Liver (tissue), 3 donors: ENCODE results near the gene CIAO3.

Experiments used
- ATF3 ChIP-seq: IDR thresholded peaks from 2 replicates; pipeline ENCODE4 v1.6.1; 2016; ENCODE audit warnings: antibody characterized with exemption
- CTCF ChIP-seq: fragments of 150-350 bp; IDR thresholded peaks from 2 replicates; pipeline ENCODE4 v1.5.1; 2017; ENCODE audit warnings: improper control_type of control experiment, low read depth, low read length; ENCODE audit not compliant: missing input control
- GABPA ChIP-seq, 2 donors: IDR thresholded peaks in 1 of 2; conservative IDR thresholded peaks in 1 of 2; 2 replicates each; pipeline ENCODE4 v1.6.1; 2016; ENCODE audit warnings: antibody characterized with exemption in 2 of 2, mild to moderate bottlenecking in 1 of 2, moderate library complexity in 1 of 2
- JUND ChIP-seq, 2 donors: IDR thresholded peaks; 2 replicates each; pipeline ENCODE4 v1.6.1; 2016; ENCODE audit warnings: antibody characterized with exemption in 2 of 2
- REST ChIP-seq: IDR thresholded peaks from 2 replicates; pipeline ENCODE4 v1.6.1; 2016; ENCODE audit warnings: antibody characterized with exemption, mild to moderate bottlenecking
- SP1 ChIP-seq: IDR thresholded peaks from 2 replicates; pipeline ENCODE4 v1.6.1; 2018; ENCODE audit warnings: antibody characterized with exemption, mild to moderate bottlenecking
- donor health status: healthy.
- donor health status: healthy.

- TF ChIP-seq JUND (IDR thresholded peaks at IDR 0.05): no peak
- TF ChIP-seq CTCF: no peak
- TF ChIP-seq GABPA (IDR thresholded peaks at IDR 0.05 in 1 of 2, conservative IDR thresholded peaks at IDR 0.05 in 1 of 2): no peak
- no peak for TF ChIP-seq REST
- no peak for TF ChIP-seq ATF3
- no peak for TF ChIP-seq SP1
Measured at GRCh38 chr16:734208-734980, 6.4 kb downstream of the CIAO3 start.
